B cell (primary cell): ENCODE results near the gene IL34. TPM values are rescaled to one million over a fixed set of nuclear protein-coding genes. Genes with fewer than 3 reads are reported as not detected.

Experiments
- ATAC-seq: fragments of 200-7000 bp; cut with Tn5 transposase; one replicate; pipeline ENCODE4 v1.10.0; 2021; ENCODE audit warnings: low read depth, mild to moderate bottlenecking, moderate number of reproducible peaks, moderate library complexity
- CTCF ChIA-PET: fragments of 350-600 bp; sonication (Branson Sonifier 250); formaldehyde crosslinking; loops from one replicate; lab custom pipeline; 2021; ENCODE audit warnings: antibody characterized with exemption, inconsistent platforms; lab: Charles Lee
- POLR2A ChIA-PET: fragments of 350-600 bp; sonication (Branson Sonifier 250); formaldehyde crosslinking; loops from one replicate; lab custom pipeline; 2021; ENCODE audit warnings: antibody characterized with exemption; lab: Charles Lee
- DNase-seq: peaks from one replicate; pipeline ENCODE4 v3.0.0; 2013
- H2AFZ ChIP-seq: 2 replicates; pipeline ENCODE4 v1.6.1; 2012; ENCODE audit warnings: mild to moderate bottlenecking, low read depth, low read length; ENCODE audit not compliant: insufficient read depth, poor library complexity, severe bottlenecking
- H3K27ac ChIP-seq, 2 donors: 1 replicate in 1 of 2; 2 replicates in 1 of 2; pipeline ENCODE4 v1.5.1; 2012 to 2013; ENCODE audit warnings: low read length in 2 of 2, mild to moderate bottlenecking in 2 of 2, moderate library complexity in 1 of 2
- H3K27me3 ChIP-seq, 4 experiments: fragments of 200-600 bp in 1 of 4; sonication (generic) in 1 of 4; replicated peaks in 1 of 4; 1 replicate in 2 of 4; 2 replicates in 2 of 4; pipeline versions ENCODE4 v1.6.1 to v1.7.0; 2013 to 2016; ENCODE audit warnings: low read length in 3 of 4, mild to moderate bottlenecking in 2 of 4, mixed read lengths in 1 of 4, moderate library complexity in 1 of 4; ENCODE audit not compliant: insufficient read depth in 4 of 4, control insufficient read depth in 3 of 4; ENCODE audit errors: control extremely low read depth in 1 of 4
- H3K36me3 ChIP-seq, 2 experiments: replicated peaks in 1 of 2; 1 replicate in 1 of 2; 2 replicates in 1 of 2; pipeline versions ENCODE4 v1.6.1 to v1.7.1; 2013; ENCODE audit warnings: low read length in 1 of 2; ENCODE audit not compliant: insufficient read depth in 2 of 2, control insufficient read depth in 1 of 2; ENCODE audit errors: control extremely low read depth in 1 of 2, extremely low read depth in 1 of 2
- H3K4me1 ChIP-seq, 2 donors: fragments of 200-600 bp in 1 of 2; sonication (generic) in 1 of 2; 1 replicate in 1 of 2; 2 replicates in 1 of 2; pipeline versions ENCODE4 v1.5.1 to v1.6.1; 2013 to 2017; ENCODE audit warnings: low read length in 2 of 2; ENCODE audit not compliant: control insufficient read depth in 2 of 2, insufficient read depth in 2 of 2
- H3K4me2 ChIP-seq: replicated peaks from 2 replicates; pipeline ENCODE3; 2012; ENCODE audit warnings: mild to moderate bottlenecking, low read depth, low read length; ENCODE audit not compliant: poor library complexity, severe bottlenecking
- H3K4me3 ChIP-seq, 5 experiments: fragments of 200-600 bp in 1 of 5; sonication (generic) in 1 of 5; 1 replicate in 3 of 5; 2 replicates in 2 of 5; pipeline versions ENCODE4 v1.5.1 to v1.7.0; 2011 to 2016; ENCODE audit warnings: low read length in 4 of 5, mild to moderate bottlenecking in 4 of 5, low read depth in 2 of 5, control low read depth in 1 of 5, moderate library complexity in 1 of 5; ENCODE audit not compliant: insufficient read depth in 1 of 5; ENCODE audit errors: control extremely low read depth in 1 of 5, extremely low read depth in 1 of 5
- H3K79me2 ChIP-seq: fragments of 200-600 bp; sonication (generic); one replicate; pipeline ENCODE4 v1.6.0; 2016; ENCODE audit warnings: low read length; ENCODE audit not compliant: control insufficient read depth, insufficient read depth
- H3K9ac ChIP-seq: fragments of 200-600 bp; sonication (generic); 2 replicates; pipeline ENCODE4 v1.6.1; 2017; ENCODE audit warnings: mild to moderate bottlenecking, low read length, moderate library complexity
- H3K9me3 ChIP-seq, 3 donors: one replicate each; pipeline versions ENCODE4 v1.6.1 to v1.7.1; 2013; ENCODE audit warnings: low read length in 2 of 3; ENCODE audit not compliant: control insufficient read depth in 2 of 3, insufficient read depth in 1 of 3; ENCODE audit errors: control extremely low read depth in 1 of 3
- H4K20me1 ChIP-seq: 2 replicates; pipeline ENCODE4 v1.6.0; 2012; ENCODE audit warnings: mild to moderate bottlenecking, low read length; ENCODE audit not compliant: insufficient read depth, control insufficient read depth, poor library complexity, severe bottlenecking
- H3K27ac Mint-ChIP-seq: one replicate; pipeline ENCODE4 v1.8.0; 2021; ENCODE audit warnings: mixed read lengths
- H3K27me3 Mint-ChIP-seq: one replicate; pipeline ENCODE4 v1.8.0; 2021; ENCODE audit warnings: mixed read lengths
- H3K4me1 Mint-ChIP-seq: one replicate; pipeline ENCODE4 v1.8.0; 2021; ENCODE audit warnings: mixed read lengths
- H3K4me3 Mint-ChIP-seq: one replicate; pipeline ENCODE4 v1.8.0; 2021; ENCODE audit warnings: mixed read lengths
- H3K9me3 Mint-ChIP-seq: one replicate; pipeline ENCODE4 v1.8.0; 2022; ENCODE audit warnings: mixed read lengths; ENCODE audit not compliant: insufficient read depth
- EZH2 ChIP-seq: IDR thresholded peaks from 2 replicates; pipeline ENCODE4 v1.6.1; 2012; ENCODE audit warnings: borderline replicate concordance, low read depth, mild to moderate bottlenecking, moderate library complexity, low read length; ENCODE audit not compliant: insufficient read depth, poor library complexity, severe bottlenecking
- WGBS: methylation state at CpG from one replicate; pipeline ENCODE4 v1.1.5; 2013; ENCODE audit warnings: missing lambda C conversion rate; ENCODE audit not compliant: insufficient coverage; 5-methylcytosine and 5-hydroxymethylcytosine counted together
- intact Hi-C: fragments of 100-400 bp; cut with micrococcal nuclease; formaldehyde crosslinking; loops from one replicate; pipeline ENCODE4 v1.10.0; 2022
- polyA plus RNA-seq: library from polyadenylated mRNA; depleted of rRNA; stranded (reverse); fragments of >200 nt; gene quantifications from 2 replicates; pipeline ENCODE4 v1.2.3, GENCODE V29; 2012
- total RNA-seq, 2 donors: library from RNA; stranded (reverse); fragments of 120-200 nt in 1 of 2; gene quantifications; 1 replicate in 1 of 2; 2 replicates in 1 of 2; pipeline versions ENCODE4 v1.2.3 to v1.2.4, GENCODE V29; 2013 to 2022
- TF ChIP-seq, protein P1 (sequence below): fragments of 200-600 bp; IDR thresholded peaks from one replicate; pipeline ENCODE4 v1.8.0; 2022; ENCODE audit warnings: antibody characterized with exemption, mild to moderate bottlenecking

The IL34 gene
- total and polyA plus RNA-seq, 2 donors (not counting 1 experiment from before 2014, with no cell fraction given) = 0.09 TPM; not detected in 1

- intact Hi-C loops = no loop called here
- no peak for DNase-seq
- no peak for ATAC-seq
- Histone ChIP-seq H3K27me3 (no peaks in the 10 kb centered on the region), H3K79me2 (no peaks in the 10 kb centered on the region), H3K4me1 (no peaks in the 10 kb centered on the region), H3K9ac (no peak overlapping the region), H3K27ac (no peak overlapping the region), H2AFZ (no peak overlapping the region), H3K4me2 (no peak overlapping the region), H4K20me1 (no peaks in the 10 kb centered on the region), H3K4me3 (no peak overlapping the region), H3K36me3 (no peaks in the 10 kb centered on the region), H3K9me3 (no peaks in the 10 kb centered on the region)
- no peak for TF ChIP-seq EZH2
- TF ChIP-seq, protein P1, sequence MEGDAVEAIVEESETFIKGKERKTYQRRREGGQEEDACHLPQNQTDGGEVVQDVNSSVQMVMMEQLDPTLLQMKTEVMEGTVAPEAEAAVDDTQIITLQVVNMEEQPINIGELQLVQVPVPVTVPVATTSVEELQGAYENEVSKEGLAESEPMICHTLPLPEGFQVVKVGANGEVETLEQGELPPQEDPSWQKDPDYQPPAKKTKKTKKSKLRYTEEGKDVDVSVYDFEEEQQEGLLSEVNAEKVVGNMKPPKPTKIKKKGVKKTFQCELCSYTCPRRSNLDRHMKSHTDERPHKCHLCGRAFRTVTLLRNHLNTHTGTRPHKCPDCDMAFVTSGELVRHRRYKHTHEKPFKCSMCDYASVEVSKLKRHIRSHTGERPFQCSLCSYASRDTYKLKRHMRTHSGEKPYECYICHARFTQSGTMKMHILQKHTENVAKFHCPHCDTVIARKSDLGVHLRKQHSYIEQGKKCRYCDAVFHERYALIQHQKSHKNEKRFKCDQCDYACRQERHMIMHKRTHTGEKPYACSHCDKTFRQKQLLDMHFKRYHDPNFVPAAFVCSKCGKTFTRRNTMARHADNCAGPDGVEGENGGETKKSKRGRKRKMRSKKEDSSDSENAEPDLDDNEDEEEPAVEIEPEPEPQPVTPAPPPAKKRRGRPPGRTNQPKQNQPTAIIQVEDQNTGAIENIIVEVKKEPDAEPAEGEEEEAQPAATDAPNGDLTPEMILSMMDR = no peak
- Mint-ChIP-seq H3K27me3 (peaks cover 5% of the 10 kb centered on the region), H3K4me3 (no peak overlapping the region), H3K27ac (no peak overlapping the region), H3K4me1 (no peaks in the 10 kb centered on the region), H3K9me3 (no peaks in the 10 kb centered on the region)
- ChIA-PET CTCF (no interaction called here), POLR2A (no interaction called here)
- 89% methylated on average over 12 of the region's 15 CpGs for WGBS
Observed at GRCh38 chr16:70647441-70648359, 1.3 kb downstream of the IL34 start.

DNA sequence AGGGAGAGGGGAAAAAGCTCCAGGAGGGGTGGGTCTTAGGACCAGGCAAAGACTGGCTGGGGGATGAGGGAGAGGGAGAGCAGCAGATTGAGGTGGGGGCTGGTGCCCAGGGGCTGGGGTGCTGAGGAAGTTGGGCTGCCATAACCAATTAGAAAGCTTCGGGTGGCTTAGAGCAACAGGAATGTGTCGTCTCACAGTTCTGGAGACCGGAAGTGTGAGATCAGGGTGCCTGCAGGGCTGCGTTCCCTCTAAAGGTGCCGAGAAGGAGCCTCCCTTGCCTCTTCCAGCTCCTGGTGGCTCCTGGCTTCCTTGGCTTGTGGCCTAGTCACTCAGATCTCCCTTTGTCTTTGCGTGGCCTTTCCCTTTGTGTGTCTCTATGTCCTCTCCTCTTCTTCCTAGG, 2.2 kb downstream of the IL34 start:
- Mint-ChIP-seq H3K4me3 (no peak overlapping the region), H3K27ac (no peak overlapping the region), H3K27me3 (peaks cover 4% of the 10 kb centered on the region), H3K4me1 (peaks cover under 1% of the 10 kb centered on the region), H3K9me3 (no peaks in the 10 kb centered on the region)
- H3K27ac ChIP-seq = no peak overlapping the region
- no peaks in the 10 kb centered on the region for H3K4me1 ChIP-seq
- no peaks in the 10 kb centered on the region for H4K20me1 ChIP-seq
- H3K79me2 ChIP-seq = no peaks in the 10 kb centered on the region
- CTCF ChIA-PET = no interaction called here
- TF ChIP-seq EZH2 = no peak
- TF ChIP-seq, protein P1 = no peak
- ATAC-seq = no peak
- no peak overlapping the region for H3K9ac ChIP-seq
- no peak overlapping the region for H3K4me3 ChIP-seq
- intact Hi-C loops = no loop called here
- DNase-seq = no peak
- no peaks in the 10 kb centered on the region for H3K36me3 ChIP-seq
- no peak overlapping the region for H2AFZ ChIP-seq
- no peak overlapping the region for H3K4me2 ChIP-seq
- no peaks in the 10 kb centered on the region for H3K9me3 ChIP-seq
- no peaks in the 10 kb centered on the region for H3K27me3 ChIP-seq
- 74% methylated on average over 6 of the region's 6 CpGs for WGBS
- POLR2A ChIA-PET = no interaction called here
